GM23338 (cell line): ENCODE measurements around the gene WDR27. TPM values are rescaled to one million over a fixed set of nuclear protein-coding genes. Genes with fewer than 3 reads are reported as not detected.

Experiments used
- ATAC-seq: fragments of 200-7000 bp; cut with Tn5 transposase; 3 replicates; pipeline ENCODE4 v1.9.1; 2020
- DNase-seq: peaks from one replicate; pipeline ENCODE4 v3.0.0-alpha.2; 2015; ENCODE audit warnings: low spot score
- H2AFZ ChIP-seq: fragments of 200-600 bp; sonication (generic); 2 replicates; pipeline ENCODE4 v1.8.0; 2016; ENCODE audit warnings: antibody characterized with exemption, mild to moderate bottlenecking, moderate library complexity
- H3F3A ChIP-seq: fragments of 200-600 bp; sonication (generic); replicated peaks from 2 replicates; pipeline ENCODE4 v1.8.0; 2017; ENCODE audit warnings: antibody characterized with exemption, mixed run types, low read depth
- H3K27ac ChIP-seq: fragments of 200-600 bp; sonication (generic); 2 replicates; pipeline ENCODE4 v1.6.1; 2016; ENCODE audit warnings: low read depth
- H3K27me3 ChIP-seq: fragments of 200-600 bp; sonication (generic); 2 replicates; pipeline ENCODE4 v1.8.0; 2016; ENCODE audit warnings: mild to moderate bottlenecking, mixed run types, moderate library complexity; ENCODE audit not compliant: insufficient read depth
- H3K36me3 ChIP-seq: fragments of 200-600 bp; sonication (generic); 2 replicates; pipeline ENCODE4 v1.8.0; 2016; ENCODE audit warnings: mild to moderate bottlenecking; ENCODE audit not compliant: insufficient read depth
- H3K4me1 ChIP-seq: fragments of 200-600 bp; sonication (generic); 2 replicates; pipeline ENCODE4 v1.8.0; 2016; ENCODE audit warnings: mild to moderate bottlenecking, moderate library complexity; ENCODE audit not compliant: insufficient read depth
- H3K4me2 ChIP-seq: fragments of 200-600 bp; sonication (generic); 2 replicates; pipeline ENCODE4 v1.7.1; 2017; ENCODE audit warnings: mixed run types
- H3K4me3 ChIP-seq: fragments of 200-600 bp; sonication (generic); 2 replicates; pipeline ENCODE4 v1.6.1; 2016; ENCODE audit warnings: mixed run types
- H3K79me2 ChIP-seq: fragments of 200-600 bp; sonication (generic); replicated peaks from 2 replicates; pipeline ENCODE4 v1.8.0; 2017; ENCODE audit warnings: mild to moderate bottlenecking; ENCODE audit not compliant: insufficient read depth
- H3K9me2 ChIP-seq: fragments of 200-600 bp; sonication (generic); 2 replicates; pipeline ENCODE4 v1.8.0; 2017; ENCODE audit not compliant: insufficient read depth
- H4K20me1 ChIP-seq: fragments of 200-600 bp; sonication (generic); replicated peaks from 2 replicates; pipeline ENCODE4 v1.8.0; 2017; ENCODE audit warnings: mild to moderate bottlenecking; ENCODE audit not compliant: insufficient read depth
- H3K27ac Mint-ChIP-seq: 2 replicates; pipeline ENCODE4 v1.8.0; 2020; ENCODE audit warnings: inconsistent platforms, mild to moderate bottlenecking, moderate library complexity, mixed read lengths
- H3K27me3 Mint-ChIP-seq: 3 replicates; pipeline ENCODE4 v1.8.0; 2022; ENCODE audit warnings: low read depth, mild to moderate bottlenecking, moderate library complexity, mixed read lengths, inconsistent platforms; ENCODE audit not compliant: insufficient read depth, poor library complexity
- H3K36me3 Mint-ChIP-seq: 3 replicates; pipeline ENCODE4 v1.8.0; 2021; ENCODE audit warnings: low read depth, mild to moderate bottlenecking, inconsistent platforms, moderate library complexity, mixed read lengths
- H3K4me1 Mint-ChIP-seq: 3 replicates; pipeline ENCODE4 v1.8.0; 2020; ENCODE audit warnings: mild to moderate bottlenecking, inconsistent platforms, mixed read lengths
- H3K4me3 Mint-ChIP-seq: 3 replicates; pipeline ENCODE4 v1.8.0; 2021; ENCODE audit warnings: moderate library complexity, mild to moderate bottlenecking, inconsistent platforms, mixed read lengths
- H3K9me3 Mint-ChIP-seq: 3 replicates; pipeline ENCODE4 v1.8.0; 2020; ENCODE audit warnings: moderate library complexity, mild to moderate bottlenecking, inconsistent platforms, mixed read lengths
- CREB1 ChIP-seq: fragments of 250-450 bp; sonication (Bioruptor Pico); IDR thresholded peaks from 2 replicates; pipeline ENCODE4 v1.5.0; 2020; ENCODE audit warnings: low read depth, mild to moderate bottlenecking, moderate library complexity
- CTCF ChIP-seq, 2 experiments: fragments of 200-600 bp in 1 of 2; sonication (generic) in 1 of 2; conservative IDR thresholded peaks; 2 replicates each; pipeline versions ENCODE4 v1.5.1 to v1.6.1; 2016 to 2017; ENCODE audit warnings: antibody characterized with exemption in 2 of 2, low read depth in 2 of 2, mild to moderate bottlenecking in 2 of 2, moderate library complexity in 1 of 2
- EZH2 ChIP-seq: fragments of 200-600 bp; sonication (generic); IDR thresholded peaks from one replicate; pipeline ENCODE4 v1.8.0; 2017; ENCODE audit warnings: antibody characterized with exemption, mild to moderate bottlenecking, low read depth; ENCODE audit not compliant: unreplicated experiment
- EZH2phosphoT487 ChIP-seq: fragments of 200-600 bp; sonication (generic); IDR thresholded peaks from one replicate; pipeline ENCODE4 v1.8.1; 2018; ENCODE audit warnings: antibody characterized with exemption; ENCODE audit not compliant: unreplicated experiment
- JUNB ChIP-seq: IDR thresholded peaks from one replicate; pipeline ENCODE4 v1.6.1; 2016; ENCODE audit warnings: antibody characterized with exemption; ENCODE audit not compliant: unreplicated experiment
- NANOG ChIP-seq: IDR thresholded peaks from 2 replicates; pipeline ENCODE4 v1.6.1; 2016; ENCODE audit warnings: antibody characterized with exemption, borderline replicate concordance
- POLR2AphosphoS5 ChIP-seq: IDR thresholded peaks from 2 replicates; pipeline ENCODE4 v1.6.1; 2016; ENCODE audit warnings: antibody characterized with exemption, low read depth
- REST ChIP-seq: IDR thresholded peaks from one replicate; pipeline ENCODE4 v1.6.1; 2018; ENCODE audit warnings: antibody characterized with exemption; ENCODE audit not compliant: unreplicated experiment
- STAT1 ChIP-seq: IDR thresholded peaks from one replicate; pipeline ENCODE4 v1.6.1; 2016; ENCODE audit warnings: antibody characterized with exemption; ENCODE audit not compliant: unreplicated experiment
- ZNF114 ChIP-seq: fragments of 250-450 bp; sonication (Bioruptor Pico); IDR thresholded peaks from 2 replicates; pipeline ENCODE4 v1.5.0; 2020; ENCODE audit warnings: mild to moderate bottlenecking, moderate library complexity
- ZNF331 ChIP-seq: fragments of 250-450 bp; sonication (Bioruptor Pico); IDR thresholded peaks from 2 replicates; pipeline ENCODE4 v1.5.0; 2020; ENCODE audit warnings: low read depth, mild to moderate bottlenecking, moderate library complexity
- polyA plus RNA-seq: library from polyadenylated mRNA; unstranded; fragments of >200 nt; fragmentation: Nextera tagmentation; extraction: Ambion mirVana; gene quantifications from 2 replicates; pipeline ENCODE4 v1.2.1, GENCODE V29; 2016
- total RNA-seq: library from RNA; depleted of rRNA; stranded (reverse); fragments of >200 nt; shearing (Covaris generic); gene quantifications from 2 replicates; pipeline ENCODE4 v1.2.3, GENCODE V29; 2014
- TF ChIP-seq, protein P1 (sequence below): IDR thresholded peaks from 2 replicates; pipeline ENCODE4 v1.6.1; 2016; ENCODE audit warnings: antibody characterized with exemption
- TF ChIP-seq, protein P2 (sequence below): fragments of 250-450 bp; sonication (Bioruptor Pico); IDR thresholded peaks from 2 replicates; pipeline ENCODE4 v1.5.0; 2020; ENCODE audit warnings: mild to moderate bottlenecking, moderate library complexity

Gene WDR27
- total and polyA plus RNA-seq, 2 experiments from 2014 or later: 55.3 to 80.4 TPM

DNA sequence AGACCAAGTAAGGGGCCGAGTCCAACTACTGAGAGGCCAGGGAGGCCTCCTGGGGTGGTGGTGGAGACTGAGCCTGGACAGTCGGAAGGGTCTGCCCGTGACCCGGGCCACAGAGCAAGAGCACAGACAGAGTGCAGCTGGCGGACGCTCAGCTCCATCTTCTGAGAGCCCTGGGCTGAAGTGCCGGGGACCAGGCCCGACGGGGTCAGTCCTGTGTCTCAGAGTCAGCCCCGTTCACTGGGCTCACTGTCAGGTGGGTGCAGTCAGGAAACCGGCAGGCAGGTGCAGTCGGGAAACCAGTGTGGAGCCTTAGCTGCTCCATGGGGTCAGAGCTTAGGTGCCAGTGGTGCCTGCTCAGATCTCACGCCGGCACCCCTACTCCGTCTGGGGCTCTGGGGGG, 76.5 kb downstream of the WDR27 start:
- peaks cover 44% of the 10 kb centered on the region for H3K36me3 Mint-ChIP-seq

More for the DNA sequence above, 76.5 kb downstream of the WDR27 start:
- no peaks in the 10 kb centered on the region for H3K9me2 ChIP-seq
- no peak overlapping the region for H3K27ac ChIP-seq
- no peak overlapping the region for H3K27ac Mint-ChIP-seq
- H3K4me2 ChIP-seq: no peak overlapping the region
- ATAC-seq: no peak
- H3K4me3 Mint-ChIP-seq: no peak overlapping the region
- H3K27me3 ChIP-seq: no peaks in the 10 kb centered on the region
- H3K27me3 Mint-ChIP-seq: peaks cover 14% of the 10 kb centered on the region
- peaks cover 41% of the 10 kb centered on the region for H3K4me1 Mint-ChIP-seq
- peaks cover 12% of the 10 kb centered on the region for H3F3A ChIP-seq
- no peak overlapping the region for H2AFZ ChIP-seq
- no peak overlapping the region for H3K4me3 ChIP-seq
- H4K20me1 ChIP-seq: 0 out of 2 replicates have a peak, but pooled peaks cover 3% of the 10 kb centered on the region
- DNase-seq: no peak
- TF ChIP-seq EZH2phosphoT487 (no peak), STAT1 (no peak), CREB1 (no peak), JUNB (no peak), REST (no peak), ZNF114 (CRISPR knock-in tag) (no peak), CTCF (conservative IDR thresholded peaks at IDR 0.05; ENCODE audit: low read depth in 2 of 2) (no peak), EZH2 (no peak), ZNF331 (CRISPR knock-in tag) (no peak), NANOG (no peak), POLR2AphosphoS5 (no peak)
- TF ChIP-seq, protein P1, sequence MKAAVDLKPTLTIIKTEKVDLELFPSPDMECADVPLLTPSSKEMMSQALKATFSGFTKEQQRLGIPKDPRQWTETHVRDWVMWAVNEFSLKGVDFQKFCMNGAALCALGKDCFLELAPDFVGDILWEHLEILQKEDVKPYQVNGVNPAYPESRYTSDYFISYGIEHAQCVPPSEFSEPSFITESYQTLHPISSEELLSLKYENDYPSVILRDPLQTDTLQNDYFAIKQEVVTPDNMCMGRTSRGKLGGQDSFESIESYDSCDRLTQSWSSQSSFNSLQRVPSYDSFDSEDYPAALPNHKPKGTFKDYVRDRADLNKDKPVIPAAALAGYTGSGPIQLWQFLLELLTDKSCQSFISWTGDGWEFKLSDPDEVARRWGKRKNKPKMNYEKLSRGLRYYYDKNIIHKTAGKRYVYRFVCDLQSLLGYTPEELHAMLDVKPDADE: no peak
- TF ChIP-seq, protein P2, sequence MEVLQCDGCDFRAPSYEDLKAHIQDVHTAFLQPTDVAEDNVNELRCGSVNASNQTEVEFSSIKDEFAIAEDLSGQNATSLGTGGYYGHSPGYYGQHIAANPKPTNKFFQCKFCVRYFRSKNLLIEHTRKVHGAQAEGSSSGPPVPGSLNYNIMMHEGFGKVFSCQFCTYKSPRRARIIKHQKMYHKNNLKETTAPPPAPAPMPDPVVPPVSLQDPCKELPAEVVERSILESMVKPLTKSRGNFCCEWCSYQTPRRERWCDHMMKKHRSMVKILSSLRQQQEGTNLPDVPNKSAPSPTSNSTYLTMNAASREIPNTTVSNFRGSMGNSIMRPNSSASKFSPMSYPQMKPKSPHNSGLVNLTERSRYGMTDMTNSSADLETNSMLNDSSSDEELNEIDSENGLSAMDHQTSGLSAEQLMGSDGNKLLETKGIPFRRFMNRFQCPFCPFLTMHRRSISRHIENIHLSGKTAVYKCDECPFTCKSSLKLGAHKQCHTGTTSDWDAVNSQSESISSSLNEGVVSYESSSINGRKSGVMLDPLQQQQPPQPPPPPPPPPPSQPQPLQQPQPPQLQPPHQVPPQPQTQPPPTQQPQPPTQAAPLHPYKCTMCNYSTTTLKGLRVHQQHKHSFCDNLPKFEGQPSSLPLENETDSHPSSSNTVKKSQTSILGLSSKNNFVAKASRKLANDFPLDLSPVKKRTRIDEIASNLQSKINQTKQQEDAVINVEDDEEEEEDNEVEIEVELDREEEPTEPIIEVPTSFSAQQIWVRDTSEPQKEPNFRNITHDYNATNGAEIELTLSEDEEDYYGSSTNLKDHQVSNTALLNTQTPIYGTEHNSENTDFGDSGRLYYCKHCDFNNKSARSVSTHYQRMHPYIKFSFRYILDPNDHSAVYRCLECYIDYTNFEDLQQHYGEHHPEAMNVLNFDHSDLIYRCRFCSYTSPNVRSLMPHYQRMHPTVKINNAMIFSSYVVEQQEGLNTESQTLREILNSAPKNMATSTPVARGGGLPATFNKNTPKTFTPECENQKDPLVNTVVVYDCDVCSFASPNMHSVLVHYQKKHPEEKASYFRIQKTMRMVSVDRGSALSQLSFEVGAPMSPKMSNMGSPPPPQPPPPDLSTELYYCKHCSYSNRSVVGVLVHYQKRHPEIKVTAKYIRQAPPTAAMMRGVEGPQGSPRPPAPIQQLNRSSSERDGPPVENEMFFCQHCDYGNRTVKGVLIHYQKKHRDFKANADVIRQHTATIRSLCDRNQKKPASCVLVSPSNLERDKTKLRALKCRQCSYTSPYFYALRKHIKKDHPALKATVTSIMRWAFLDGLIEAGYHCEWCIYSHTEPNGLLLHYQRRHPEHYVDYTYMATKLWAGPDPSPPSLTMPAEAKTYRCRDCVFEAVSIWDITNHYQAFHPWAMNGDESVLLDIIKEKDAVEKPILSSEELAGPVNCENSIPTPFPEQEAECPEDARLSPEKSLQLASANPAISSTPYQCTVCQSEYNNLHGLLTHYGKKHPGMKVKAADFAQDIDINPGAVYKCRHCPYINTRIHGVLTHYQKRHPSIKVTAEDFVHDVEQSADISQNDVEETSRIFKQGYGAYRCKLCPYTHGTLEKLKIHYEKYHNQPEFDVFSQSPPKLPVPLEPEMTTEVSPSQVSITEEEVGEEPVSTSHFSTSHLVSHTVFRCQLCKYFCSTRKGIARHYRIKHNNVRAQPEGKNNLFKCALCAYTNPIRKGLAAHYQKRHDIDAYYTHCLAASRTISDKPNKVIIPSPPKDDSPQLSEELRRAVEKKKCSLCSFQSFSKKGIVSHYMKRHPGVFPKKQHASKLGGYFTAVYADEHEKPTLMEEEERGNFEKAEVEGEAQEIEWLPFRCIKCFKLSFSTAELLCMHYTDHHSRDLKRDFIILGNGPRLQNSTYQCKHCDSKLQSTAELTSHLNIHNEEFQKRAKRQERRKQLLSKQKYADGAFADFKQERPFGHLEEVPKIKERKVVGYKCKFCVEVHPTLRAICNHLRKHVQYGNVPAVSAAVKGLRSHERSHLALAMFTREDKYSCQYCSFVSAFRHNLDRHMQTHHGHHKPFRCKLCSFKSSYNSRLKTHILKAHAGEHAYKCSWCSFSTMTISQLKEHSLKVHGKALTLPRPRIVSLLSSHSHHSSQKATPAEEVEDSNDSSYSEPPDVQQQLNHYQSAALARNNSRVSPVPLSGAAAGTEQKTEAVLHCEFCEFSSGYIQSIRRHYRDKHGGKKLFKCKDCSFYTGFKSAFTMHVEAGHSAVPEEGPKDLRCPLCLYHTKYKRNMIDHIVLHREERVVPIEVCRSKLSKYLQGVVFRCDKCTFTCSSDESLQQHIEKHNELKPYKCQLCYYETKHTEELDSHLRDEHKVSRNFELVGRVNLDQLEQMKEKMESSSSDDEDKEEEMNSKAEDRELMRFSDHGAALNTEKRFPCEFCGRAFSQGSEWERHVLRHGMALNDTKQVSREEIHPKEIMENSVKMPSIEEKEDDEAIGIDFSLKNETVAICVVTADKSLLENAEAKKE (CRISPR knock-in tag): no peak
- H3K9me3 Mint-ChIP-seq: no peaks in the 10 kb centered on the region; the same call in 2 of the 3 replicates
- H3K79me2 ChIP-seq: no peaks in the 10 kb centered on the region
- peaks cover 23% of the 10 kb centered on the region for H3K4me1 ChIP-seq
- no peaks in the 10 kb centered on the region for H3K36me3 ChIP-seq
